GM20000 (cell line): ENCODE measurements around the gene TMEM163.

Experiments
- DNase-seq: peaks from one replicate; pipeline ENCODE4 v3.0.0; 2012; ENCODE audit warnings: low spot score
- TF ChIP-seq, protein P1 (sequence below): IDR thresholded peaks from 2 replicates; pipeline ENCODE4 v1.5.1; 2012; ENCODE audit warnings: mild to moderate bottlenecking, control low read depth; ENCODE audit errors: extremely low read depth, missing control alignments

TMEM163 gene

DNA sequence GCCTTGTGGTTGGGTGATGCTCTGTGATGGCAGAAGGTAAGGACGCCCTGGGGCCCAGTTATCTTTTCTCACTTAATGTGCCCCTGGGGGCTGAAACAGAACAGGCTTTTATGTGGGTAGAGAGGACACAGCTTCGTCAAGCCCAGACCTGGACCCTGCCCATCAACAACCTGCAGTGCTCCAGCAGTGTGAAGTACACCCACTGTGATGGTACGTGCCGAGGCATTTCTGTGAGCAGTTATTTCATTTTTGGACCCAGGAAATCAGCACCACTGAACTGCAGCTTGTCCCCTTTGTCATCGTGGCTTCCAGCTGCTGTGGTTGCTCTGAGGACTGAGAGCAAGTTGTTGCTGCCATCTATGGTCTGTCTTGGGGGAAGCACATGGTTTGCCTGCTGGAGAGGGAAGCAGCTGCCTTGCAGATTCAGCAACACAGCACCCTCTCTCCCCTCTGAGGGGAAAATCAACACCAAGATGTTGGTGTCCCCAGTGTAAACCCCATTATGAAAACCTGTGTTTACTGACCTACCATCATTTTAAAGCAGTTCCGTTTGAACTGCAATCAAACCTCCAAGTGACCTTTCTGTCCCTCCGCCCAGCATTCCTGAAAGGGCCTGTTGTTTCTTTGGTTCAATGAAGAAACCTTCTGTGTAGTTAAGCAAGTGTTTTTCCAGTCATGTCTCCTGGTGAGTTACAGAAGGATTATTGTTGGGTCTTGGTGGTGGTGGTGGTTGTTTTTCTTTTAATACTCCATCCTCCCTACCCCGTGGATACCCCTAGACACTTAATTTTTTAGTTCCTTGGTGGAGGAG is 306.8 kb downstream of the TMEM163 start:
- TF ChIP-seq, protein P1, sequence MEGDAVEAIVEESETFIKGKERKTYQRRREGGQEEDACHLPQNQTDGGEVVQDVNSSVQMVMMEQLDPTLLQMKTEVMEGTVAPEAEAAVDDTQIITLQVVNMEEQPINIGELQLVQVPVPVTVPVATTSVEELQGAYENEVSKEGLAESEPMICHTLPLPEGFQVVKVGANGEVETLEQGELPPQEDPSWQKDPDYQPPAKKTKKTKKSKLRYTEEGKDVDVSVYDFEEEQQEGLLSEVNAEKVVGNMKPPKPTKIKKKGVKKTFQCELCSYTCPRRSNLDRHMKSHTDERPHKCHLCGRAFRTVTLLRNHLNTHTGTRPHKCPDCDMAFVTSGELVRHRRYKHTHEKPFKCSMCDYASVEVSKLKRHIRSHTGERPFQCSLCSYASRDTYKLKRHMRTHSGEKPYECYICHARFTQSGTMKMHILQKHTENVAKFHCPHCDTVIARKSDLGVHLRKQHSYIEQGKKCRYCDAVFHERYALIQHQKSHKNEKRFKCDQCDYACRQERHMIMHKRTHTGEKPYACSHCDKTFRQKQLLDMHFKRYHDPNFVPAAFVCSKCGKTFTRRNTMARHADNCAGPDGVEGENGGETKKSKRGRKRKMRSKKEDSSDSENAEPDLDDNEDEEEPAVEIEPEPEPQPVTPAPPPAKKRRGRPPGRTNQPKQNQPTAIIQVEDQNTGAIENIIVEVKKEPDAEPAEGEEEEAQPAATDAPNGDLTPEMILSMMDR, result peak; percentile 71
- DNase-seq, result peak; percentile 80

DNA sequence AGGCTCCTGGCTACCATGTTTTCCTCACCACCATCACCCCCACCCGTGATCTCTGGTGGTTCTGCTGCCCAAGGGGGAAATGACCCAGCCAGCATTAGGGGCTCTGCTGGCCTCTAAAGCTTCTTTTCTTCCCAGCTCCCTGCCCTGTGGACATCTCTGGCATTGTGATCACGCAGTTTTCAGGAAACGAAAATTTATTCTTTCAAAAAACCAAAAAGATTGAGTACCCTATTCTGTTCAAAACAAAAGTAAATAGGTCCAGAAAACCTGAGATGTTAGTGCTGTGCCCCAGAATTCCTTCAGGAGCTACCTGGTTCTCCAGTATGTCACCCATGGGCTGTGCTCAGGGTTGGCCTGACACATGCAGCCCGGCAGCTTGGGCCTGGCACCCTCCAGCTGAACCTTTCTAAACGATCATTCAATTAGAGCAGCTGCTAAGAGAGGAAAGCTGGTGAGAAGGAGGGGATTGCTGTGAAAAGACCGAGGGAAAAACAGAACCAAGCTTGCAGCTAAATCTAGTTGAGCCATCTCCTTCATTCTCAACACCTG is 307.4 kb downstream of the TMEM163 start:
- DNase-seq, result no peak
- TF ChIP-seq, protein P1, result no peak

DNA sequence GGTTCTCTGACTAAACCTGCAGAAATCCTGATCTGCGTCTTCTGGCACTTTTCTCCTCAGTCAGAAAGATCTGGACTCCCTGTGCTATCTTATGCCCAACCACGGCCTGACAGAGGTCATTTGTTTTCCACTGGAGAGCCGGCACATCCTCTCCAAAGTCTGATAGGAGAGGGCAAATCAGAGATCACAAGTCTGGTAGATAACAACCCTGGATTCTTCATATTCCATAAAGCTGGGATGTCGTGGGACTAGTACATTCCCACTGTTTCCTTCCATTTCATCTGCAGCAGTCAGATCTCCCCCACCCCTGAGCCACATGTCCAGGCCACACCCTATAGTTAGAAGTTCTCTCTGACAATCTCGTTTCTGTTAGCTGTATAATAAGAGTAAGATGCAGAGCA is 308.0 kb downstream of the TMEM163 start:
- no peak for DNase-seq
- TF ChIP-seq, protein P1, result no peak

DNA sequence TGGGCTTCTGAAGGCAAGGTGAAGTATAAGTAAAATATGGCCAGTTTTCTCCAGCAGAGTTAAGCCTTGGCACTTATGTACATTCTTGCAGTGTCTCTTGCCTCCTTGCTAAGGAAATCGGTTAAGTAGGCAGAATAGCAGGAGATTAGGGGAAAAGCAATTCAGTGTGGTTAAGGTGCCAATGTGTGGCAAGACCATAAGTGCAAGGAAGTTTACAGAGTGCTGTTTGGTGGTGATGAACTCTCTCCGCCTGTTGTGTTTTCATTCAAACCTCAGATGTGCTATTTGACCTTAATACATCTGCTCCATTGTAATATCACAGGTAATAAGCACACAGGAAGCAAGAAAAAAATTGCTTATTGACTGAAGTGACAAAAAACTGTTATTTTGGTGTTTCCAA is 308.8 kb downstream of the TMEM163 start:
- DNase-seq, result no peak
- TF ChIP-seq, protein P1, result no peak

DNA sequence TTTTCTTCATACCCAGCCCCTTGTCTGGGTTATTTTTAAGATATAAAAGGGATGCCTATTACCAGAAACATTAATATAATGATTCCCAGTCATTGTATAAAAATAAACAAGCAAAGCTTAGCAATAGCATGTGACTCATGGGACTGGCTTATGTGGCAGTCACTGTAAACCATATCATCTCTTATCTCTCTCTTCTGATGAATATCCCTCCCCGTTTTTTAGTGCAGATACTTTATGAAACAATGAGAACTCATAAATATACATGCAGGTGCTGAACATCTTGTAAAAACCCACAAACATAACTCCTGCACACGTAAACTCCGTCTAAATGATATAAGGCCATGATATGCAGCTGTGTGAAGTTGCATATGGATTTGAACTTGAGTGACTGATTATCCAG is 310.0 kb downstream of the TMEM163 start:
- TF ChIP-seq, protein P1, result no peak
- no peak for DNase-seq

DNA sequence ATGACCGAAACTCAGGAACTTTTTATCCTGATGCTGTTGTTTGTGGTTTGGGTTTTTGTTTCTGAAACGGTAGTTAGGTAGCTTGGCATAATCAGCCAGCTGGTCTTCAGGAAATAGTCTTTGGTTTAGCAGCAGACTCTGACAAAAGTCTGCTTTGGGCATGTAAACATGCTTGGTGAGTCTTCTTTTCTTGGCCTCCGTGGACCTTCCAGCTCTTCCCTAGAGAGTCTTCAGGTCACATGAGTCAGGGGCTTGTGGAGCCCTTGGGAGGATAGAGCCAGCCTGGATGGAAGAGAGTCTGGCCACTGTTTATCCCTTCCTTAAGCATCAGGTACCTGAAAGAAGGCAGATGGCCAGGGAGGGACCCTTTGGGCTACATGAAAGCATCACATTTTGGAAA is 310.4 kb downstream of the TMEM163 start:
- TF ChIP-seq, protein P1, result no peak
- DNase-seq, result no peak

DNA sequence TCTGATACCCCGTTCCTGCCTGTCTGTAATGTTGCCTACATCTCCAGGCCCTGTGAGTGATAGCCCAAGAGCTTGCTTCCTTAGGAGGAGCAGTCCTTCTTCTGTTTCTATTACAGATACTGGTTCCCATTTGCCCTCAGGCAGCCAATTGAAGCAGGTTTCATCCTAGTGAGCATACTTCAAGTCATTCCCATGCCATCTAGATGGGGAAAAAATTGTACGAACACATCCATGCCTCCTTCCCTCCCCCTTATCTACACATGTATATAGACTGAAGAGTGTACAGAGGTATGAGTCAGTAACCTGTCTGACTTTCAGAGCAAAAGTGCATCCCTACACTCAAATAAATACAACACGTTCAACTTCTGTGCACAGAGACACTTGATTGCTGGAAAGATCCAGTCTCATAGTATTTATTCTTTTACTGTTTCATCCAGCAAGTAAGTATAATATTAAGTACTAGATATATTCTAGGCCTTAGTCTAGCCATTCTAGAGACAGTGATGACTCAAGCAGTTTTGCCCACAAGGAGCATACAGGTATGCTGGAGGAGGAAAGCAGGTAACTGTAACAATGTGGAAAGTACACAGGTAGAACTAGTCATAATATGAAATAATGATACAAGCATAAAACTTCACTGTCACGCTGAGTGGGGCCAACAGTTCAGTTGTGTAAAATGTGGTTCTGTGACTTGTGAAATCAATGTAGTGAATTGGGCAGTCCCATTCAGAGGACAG is 311.5 kb downstream of the TMEM163 start:
- TF ChIP-seq, protein P1, result no peak
- no peak for DNase-seq
